Left forelimb (tissue), 1 donor: ENCODE results near the gene PLIN5.
"Not testable (repeated sequence)": the region's sequence is repeated elsewhere in the genome, so short reads cannot be mapped to it uniquely, and the experiment has no call there.

Experiments used
- DNase-seq: peaks from one replicate; pipeline ENCODE4 v3.0.0-alpha.2; 2018; ENCODE audit warnings: low spot score

The PLIN5 gene

GRCh38 chr19:4568886-4569285, 33.9 kb upstream of the PLIN5 start:
- DNase-seq = no peak

GRCh38 chr19:4567584-4568071, 32.6 kb upstream of the PLIN5 start:
- no peak for DNase-seq

DNA sequence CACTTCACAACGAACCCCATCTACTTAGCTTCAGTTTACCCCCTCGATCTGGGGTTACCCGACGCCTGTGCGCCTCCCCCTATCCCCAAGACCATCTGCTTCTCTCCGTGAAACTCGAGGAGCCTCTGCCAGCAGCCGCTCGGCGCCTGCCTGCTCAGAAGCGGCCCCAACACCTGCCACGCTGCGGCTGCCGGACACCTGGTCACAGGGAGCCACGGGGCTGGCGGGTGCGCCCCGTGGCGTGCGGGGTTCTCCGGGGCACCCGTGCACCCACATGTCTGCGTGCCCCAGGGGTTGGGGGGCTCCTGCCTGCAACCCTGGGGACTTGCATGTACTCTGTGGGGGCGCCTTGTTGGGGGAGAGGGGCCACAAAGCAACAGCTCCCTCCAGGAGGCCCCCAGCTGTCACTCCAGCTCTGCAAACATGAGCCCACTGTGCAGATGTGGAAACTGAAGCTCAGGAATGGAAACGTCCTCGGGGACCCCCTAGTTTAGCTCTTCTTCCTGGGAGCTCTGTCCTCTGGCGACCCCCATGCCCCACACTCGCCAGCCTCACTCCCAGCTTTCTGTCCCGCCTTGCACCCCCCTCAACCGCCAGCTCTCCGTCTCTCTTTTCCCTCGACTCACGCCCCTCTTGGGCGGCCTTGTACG, 31.5 kb upstream of the PLIN5 start:
- no peak for DNase-seq

DNA sequence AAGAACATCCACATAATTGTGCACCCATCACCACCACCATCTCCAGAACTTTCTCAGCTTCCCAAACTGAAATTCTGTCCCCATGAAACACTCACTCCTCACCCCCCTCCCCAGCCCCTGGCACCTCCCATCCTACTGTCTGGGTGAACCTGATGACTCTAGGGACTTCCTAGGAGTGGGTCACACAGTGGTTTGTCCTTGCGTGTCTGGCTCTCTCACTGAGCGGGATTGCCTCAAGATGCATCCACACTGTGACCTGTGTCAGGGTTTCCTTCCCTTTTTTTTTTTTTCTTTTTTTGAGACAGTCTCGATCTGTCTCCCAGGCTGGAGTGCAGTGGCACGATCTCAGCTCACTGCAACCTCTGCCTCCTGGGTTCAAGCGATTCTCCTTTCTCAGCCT, 28.5 kb upstream of the PLIN5 start:
- not testable (repeated sequence) for DNase-seq

DNA sequence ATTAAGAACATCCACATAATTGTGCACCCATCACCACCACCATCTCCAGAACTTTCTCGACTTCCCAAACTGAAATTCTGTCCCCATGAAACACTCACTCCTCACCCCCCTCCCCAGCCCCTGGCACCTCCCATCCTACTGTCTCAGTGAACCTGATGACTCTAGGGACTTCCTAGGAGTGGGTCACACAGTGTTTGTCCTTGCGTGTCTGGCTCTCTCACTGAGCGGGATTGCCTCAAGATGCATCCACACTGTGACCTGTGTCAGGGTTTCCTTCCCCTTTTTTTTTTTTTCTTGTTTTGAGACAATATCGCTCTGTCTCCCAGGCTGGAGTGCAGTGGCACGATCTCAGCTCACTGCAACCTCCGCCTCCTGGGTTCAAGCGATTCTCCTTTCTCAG, 27.1 kb upstream of the PLIN5 start:
- not testable (repeated sequence) for DNase-seq

DNA sequence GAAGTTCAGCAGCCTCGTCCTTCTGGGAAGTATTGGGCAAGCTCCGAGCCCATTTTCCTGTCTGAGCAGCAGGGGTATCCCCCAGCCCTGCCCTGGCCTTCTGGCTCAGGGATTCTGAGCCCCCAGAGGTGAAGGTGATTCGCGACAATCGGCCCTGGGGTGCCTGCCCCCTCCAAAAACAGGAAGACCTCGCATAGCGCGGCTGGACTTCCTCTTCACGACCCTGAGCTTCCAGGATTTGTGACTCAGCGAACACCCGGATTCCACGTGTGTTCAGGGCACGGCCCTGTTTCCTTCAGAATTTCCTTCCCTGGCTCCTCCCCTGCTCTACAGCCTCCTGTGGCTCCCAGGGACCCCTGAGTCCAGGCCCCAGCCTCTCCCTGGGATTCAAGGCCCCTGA, 24.5 kb upstream of the PLIN5 start, which contains the start of gene SEMA6B:
SEMA6B (minus strand) TSS at position 116 of the 400 bp plus-strand sequence. CDS start 1,227 bp downstream, outside the sequence.
- DNase-seq = no peak

DNA sequence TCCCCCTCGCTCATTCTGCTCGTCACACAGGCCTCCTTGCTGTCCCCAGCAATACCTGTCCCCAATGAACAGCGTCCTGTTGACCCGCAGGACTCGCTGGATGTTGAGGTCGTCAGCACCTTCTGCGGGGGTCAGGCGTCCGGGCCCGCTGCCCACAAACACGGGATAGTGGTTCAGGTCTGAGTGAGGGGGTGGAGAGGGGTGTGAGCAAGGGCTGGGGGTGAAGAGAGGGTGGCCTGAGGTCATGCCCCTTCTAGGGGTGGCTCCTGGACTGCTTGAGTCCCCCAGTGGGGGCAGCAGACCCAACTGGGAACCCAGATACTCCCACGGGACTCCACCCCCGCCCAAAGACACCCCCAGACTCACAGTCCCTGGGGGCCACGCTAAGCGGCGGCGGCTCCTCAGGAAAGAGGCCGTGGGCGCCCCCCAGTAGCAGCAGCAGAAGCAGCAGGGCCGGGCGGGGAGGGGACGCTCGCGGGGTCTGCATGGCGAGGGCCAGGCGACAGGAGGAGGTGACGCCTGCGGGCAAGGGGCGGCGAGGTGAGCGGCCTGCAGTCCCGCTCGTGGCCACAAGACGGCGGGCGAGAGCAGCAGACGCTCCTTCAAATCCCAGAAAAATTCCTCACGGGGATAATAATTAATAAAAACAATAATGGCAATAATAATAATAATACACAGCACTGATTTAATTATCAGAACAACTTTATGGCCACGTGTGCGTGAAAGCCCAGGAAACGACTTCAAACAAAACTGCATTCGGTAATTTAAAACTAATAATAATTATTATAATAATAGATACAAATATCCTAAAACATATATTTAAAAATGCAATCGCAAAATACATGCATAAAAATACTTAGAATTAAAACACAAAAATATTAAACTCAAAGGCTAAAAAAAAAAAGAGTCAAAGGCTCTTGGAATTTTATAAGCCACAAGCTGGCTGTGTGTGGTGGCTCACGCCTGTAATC, 23.2 kb upstream of the PLIN5 start:
- no peak for DNase-seq

- no peak for DNase-seq
Observed at GRCh38 chr19:4557144-4557970, 22.3 kb upstream of the PLIN5 start.

DNA sequence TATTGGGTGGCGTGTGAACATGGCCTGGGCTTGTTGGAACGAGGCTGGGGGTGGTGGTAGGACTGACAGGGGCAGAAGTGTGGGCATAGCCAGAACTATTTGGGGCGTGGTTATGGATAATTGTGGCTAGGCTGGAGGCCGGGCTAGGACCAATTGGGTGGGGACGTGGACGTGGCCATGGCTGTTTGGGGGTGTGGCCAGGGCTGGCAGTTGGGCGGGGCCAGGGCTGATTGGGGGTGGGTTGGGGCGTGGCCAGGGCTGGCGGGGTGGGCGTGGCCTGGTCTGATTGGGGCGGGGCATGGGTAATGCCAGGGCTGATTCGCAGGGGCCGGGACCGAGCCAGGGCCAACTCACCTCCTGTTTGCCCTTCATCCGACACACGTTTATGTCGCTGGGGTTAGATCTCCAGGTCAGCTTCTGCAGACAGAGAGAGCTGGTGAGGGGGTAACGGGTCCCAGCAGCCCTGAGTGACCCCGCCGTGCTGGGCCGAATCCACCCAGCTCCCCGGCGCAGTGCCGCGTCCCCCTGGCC, 21.6 kb upstream of the PLIN5 start:
- no peak for DNase-seq

DNA sequence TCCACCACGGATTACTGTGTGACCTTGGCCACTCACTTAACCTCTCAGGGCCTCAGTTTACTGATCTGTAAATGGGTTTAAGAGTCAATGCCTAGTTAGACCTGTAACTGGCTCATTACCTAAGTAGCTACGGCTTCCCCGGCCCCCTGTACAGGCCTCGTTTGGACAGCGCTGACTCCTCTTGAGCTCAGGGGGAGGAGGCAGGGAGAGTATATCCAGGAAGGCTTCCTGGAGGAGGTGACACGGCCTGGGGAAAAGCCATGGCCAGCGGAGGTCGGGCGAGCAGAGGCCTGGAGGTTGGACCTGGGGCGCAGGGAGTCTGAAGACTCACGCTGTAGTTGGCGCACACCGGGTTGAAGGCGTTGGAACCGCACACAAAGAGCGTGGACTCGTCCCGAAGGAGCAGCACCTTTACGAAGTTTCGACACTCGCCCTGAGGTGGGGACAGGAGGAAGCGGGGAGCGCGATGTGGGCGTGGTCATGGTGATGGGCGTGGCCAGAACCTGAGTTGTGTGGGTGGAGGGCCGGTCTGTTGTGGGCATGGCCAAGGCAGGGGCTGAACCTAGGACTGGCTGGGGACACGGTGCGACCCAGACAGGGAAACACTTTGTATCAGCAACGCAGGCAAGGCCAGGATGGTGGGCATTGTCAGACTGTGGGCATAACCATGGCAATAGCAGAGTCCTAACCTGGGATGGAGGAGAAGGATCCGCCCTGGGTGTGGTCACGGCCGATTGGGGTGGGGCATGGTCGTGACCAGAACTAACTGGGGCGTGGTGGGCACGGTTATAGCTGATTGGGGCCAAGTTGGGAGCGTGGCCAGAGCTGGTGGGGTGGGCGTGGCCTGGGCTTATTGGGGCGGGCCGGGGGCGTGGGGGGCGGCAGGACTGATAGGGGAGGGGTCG, 20.9 kb upstream of the PLIN5 start:
- no peak for DNase-seq

DNA sequence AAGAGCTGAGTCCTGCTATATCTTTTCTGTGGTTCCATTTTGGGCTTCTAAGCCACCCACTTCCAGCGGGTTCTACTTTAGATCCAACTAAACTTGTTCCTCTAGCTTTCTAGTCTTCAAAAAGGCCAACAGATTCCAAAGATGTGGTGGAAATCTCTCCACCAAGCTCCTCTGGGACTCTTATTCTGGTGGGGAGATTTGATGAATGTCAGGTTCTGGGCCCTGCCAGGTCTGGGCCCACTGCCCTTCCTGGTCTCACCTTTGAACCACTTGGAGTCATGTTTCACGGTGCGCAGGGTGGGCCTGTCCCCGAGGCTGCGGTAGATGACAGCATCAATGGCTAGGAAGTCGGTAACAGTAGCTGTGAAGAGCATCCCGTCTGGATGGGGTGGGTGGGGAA, 19.7 kb upstream of the PLIN5 start:
- DNase-seq = no peak

GRCh38 chr19:4553775-4554174, 18.8 kb upstream of the PLIN5 start:
- DNase-seq = no peak

GRCh38 chr19:4553092-4553695, 18.2 kb upstream of the PLIN5 start:
- no peak for DNase-seq

- no peak for DNase-seq
Observed at GRCh38 chr19:4552525-4552819, 17.4 kb upstream of the PLIN5 start.

DNA sequence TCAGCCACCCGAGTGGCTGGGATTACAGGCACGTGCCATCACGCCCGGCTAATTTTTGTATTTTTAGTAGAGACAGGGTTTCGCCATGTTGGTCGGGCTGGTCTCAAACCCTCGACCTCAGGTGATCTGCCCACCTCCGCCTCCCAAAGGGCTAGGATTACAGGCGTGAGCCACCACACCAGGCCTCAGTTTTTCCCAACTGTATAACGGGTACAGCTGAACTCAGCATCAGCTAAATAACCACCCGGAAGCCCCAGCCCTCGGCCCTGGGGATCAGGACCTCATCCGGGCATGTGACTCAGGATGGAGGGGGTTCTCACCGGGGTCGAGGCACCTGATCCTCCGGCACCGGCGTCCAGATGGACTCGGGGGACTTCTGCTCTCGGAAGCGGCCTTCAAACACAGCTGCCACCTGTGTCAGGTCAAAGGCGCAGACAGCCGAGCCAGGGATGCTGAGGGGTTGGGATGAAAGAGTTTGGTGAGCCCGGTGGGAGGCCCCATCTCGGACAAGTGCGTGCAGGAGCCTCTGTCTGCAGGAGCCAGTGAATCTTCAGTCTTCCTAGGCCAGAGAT, 15.5 kb upstream of the PLIN5 start:
- no peak for DNase-seq

- no peak for DNase-seq
Observed at GRCh38 chr19:4550018-4550417, 15.0 kb upstream of the PLIN5 start.

DNA sequence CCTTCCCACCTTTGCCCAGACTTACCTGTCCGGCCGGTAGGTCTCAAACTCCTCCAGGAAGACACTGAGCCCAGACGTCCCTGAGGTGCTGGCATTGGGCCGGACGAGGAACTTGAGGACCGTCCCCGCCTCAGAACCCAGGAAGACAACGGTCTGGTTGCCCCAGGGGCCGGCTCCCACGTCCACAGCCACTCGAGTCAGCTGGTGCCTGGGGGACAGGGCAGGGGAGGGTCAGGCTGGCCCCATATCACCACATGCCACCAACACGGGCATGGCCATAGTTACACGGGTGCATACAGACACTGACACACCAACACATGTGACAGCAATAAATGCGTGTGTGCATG, 13.2 kb upstream of the PLIN5 start:
- no peak for DNase-seq

DNA sequence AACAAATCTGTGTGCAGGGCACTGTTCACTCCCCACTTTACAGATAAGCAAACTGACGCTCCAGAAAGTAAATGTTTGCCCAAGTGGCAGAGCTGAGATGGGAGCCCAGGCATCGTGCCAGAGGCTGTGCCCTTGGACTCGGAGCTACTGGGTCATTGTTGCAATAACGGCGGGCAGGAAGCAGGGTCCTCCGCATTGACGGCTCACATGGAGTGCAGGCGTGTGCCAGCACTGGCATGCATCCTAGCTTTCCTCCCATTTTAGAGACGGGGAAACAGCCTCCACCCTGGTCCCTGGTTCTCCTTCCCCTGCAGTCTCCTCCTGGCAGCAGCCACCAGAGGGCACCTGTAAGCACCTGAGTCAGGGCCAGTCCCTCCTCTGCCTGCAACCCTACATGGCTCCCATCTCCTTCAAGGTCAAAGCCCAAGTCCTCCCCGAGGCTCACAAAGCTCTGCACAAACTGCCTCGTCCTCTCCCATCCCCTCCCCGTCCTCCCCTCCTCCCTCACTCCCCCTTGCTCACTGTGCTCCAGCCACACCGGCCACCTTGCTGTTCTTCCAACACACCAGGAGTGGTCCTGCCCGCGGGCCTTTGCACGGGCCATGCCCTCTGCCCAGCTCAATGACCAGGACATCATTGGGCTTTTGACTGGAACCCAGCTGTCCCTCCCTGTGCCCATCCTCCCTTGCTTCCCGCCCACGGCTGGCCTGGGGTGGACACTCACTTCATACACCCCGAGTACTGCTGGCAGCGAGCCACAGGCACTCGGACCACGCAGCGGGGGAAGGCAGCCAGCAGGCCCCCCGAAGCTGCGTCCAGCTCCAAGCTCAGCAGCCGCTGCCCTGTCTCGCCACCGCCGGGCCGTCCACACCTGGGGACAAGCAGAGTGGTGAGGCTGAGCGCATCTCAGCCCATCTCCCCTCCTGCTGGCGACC, 12.5 kb upstream of the PLIN5 start:
- DNase-seq = no peak
